Panc1 (cell line): ENCODE measurements around the gene CDK1.

Experiments used
- CTCF ChIP-seq: fragments of 450-650 bp; IDR thresholded peaks from 2 replicates; pipeline ENCODE4 v1.5.1; 2017; ENCODE audit warnings: mild to moderate bottlenecking
- POLR2AphosphoS5 ChIP-seq: IDR thresholded peaks from 2 replicates; pipeline ENCODE4 v1.6.1; 2012; ENCODE audit warnings: mild to moderate bottlenecking, low read depth, low read length, moderate library complexity

GRCh38 chr10:60834401-60834800 lies 56.1 kb downstream of the CDK1 start:
- no peak for TF ChIP-seq POLR2AphosphoS5
- no peak for TF ChIP-seq CTCF
